ENCODE measurements around the gene OR4K17. TPM values are rescaled to one million over a fixed set of nuclear protein-coding genes. Genes with fewer than 3 reads are reported as not detected.

OR4K17 gene
- total and polyA plus RNA-seq, 4 donors: not detected

Small RNA genes within 50 kb of the gene (small RNA-seq; reads per million reads assigned to genes)
- gene RNA5SP380 (ENCODE audit: low replicate concordance): not detected

Other genes with a start within 250 kb of the OR4K17 start
- gene OR4K2, start 235.6 kb upstream of the OR4K17 start, total RNA-seq: not detected
- not detected for gene OR4K2, start 235.6 kb upstream of the OR4K17 start, polyA plus RNA-seq
- gene OR4K5, start 190.1 kb upstream of the OR4K17 start, total RNA-seq: not detected
- gene OR4K5, start 190.1 kb upstream of the OR4K17 start, polyA plus RNA-seq: not detected
- gene OR4K1, start 179.8 kb upstream of the OR4K17 start, total RNA-seq: not detected
- gene OR4K1, start 179.8 kb upstream of the OR4K17 start, polyA plus RNA-seq: not detected
- gene OR4K15, start 135.1 kb upstream of the OR4K17 start, total RNA-seq: not detected
- gene OR4K15, start 135.1 kb upstream of the OR4K17 start, polyA plus RNA-seq: not detected
- not detected for gene OR4Q2, start 108.6 kb upstream of the OR4K17 start, total RNA-seq
- gene OR4Q2, start 108.6 kb upstream of the OR4K17 start, polyA plus RNA-seq: not detected
- not detected for gene OR4K14, start 91.4 kb upstream of the OR4K17 start, total RNA-seq
- not detected for gene OR4K14, start 91.4 kb upstream of the OR4K17 start, polyA plus RNA-seq
- under 1 TPM in 1 of 2 donors, not detected in 1; 0.06 TPM for gene OR4K13, start 74.7 kb upstream of the OR4K17 start, total RNA-seq
- gene OR4K13, start 74.7 kb upstream of the OR4K17 start, polyA plus RNA-seq: not detected
- gene OR4L1, start 50.7 kb upstream of the OR4K17 start, total RNA-seq: not detected
- gene OR4L1, start 50.7 kb upstream of the OR4K17 start, polyA plus RNA-seq: not detected
- gene OR4N5, start 28.1 kb downstream of the OR4K17 start, total RNA-seq: not detected
- not detected for gene OR4N5, start 28.1 kb downstream of the OR4K17 start, polyA plus RNA-seq
- not detected for gene OR11G2, start 80.2 kb downstream of the OR4K17 start, total RNA-seq
- not detected for gene OR11G2, start 80.2 kb downstream of the OR4K17 start, polyA plus RNA-seq
- not detected for gene OR11H6, start 113.0 kb downstream of the OR4K17 start, total RNA-seq
- not detected for gene OR11H6, start 113.0 kb downstream of the OR4K17 start, polyA plus RNA-seq
- not detected for gene OR11H7, start 118.2 kb downstream of the OR4K17 start, total RNA-seq
- not detected for gene OR11H7, start 118.2 kb downstream of the OR4K17 start, polyA plus RNA-seq
- not detected for gene OR11H4, start 128.5 kb downstream of the OR4K17 start, total RNA-seq
- gene OR11H4, start 128.5 kb downstream of the OR4K17 start, polyA plus RNA-seq: not detected
- 10 to 100 TPM; 17.7 to 21.8 TPM for gene TTC5, start 195.2 kb downstream of the OR4K17 start, total RNA-seq
- gene TTC5, start 195.2 kb downstream of the OR4K17 start, polyA plus RNA-seq: 10 to 100 TPM in 1 of 2 donors, 1 to 10 TPM in 1; 5.0 to 10.7 TPM
- 10 to 100 TPM; 28.9 to 89.1 TPM for gene CCNB1IP1, start 222.5 kb downstream of the OR4K17 start, total RNA-seq
- gene CCNB1IP1, start 222.5 kb downstream of the OR4K17 start, polyA plus RNA-seq: 10 to 100 TPM; 30.1 to 61.2 TPM
- 10 to 100 TPM; 15.3 to 17.7 TPM for gene PARP2, start 232.9 kb downstream of the OR4K17 start, total RNA-seq
- gene PARP2, start 232.9 kb downstream of the OR4K17 start, polyA plus RNA-seq: 10 to 100 TPM; 10.9 to 15.5 TPM